Keratinocyte (primary cell): ENCODE measurements around the gene PNPLA7. TPM values are rescaled to one million over a fixed set of nuclear protein-coding genes. Genes with fewer than 3 reads are reported as not detected.

Source experiments
- DNase-seq: peaks from one replicate; pipeline ENCODE4 v3.0.0-alpha.2; 2011; ENCODE audit warnings: low read depth, missing footprints, low spot score
- FAIRE-seq: peaks from 2 replicates; lab custom pipeline; 2011; peaks lifted over from hg19 to GRCh38; lab: Jason Lieb, UNC
- H2AFZ ChIP-seq: 2 replicates; pipeline ENCODE4 v1.6.0; 2012; ENCODE audit warnings: low read length, control low read depth, inconsistent platforms; ENCODE audit not compliant: control insufficient read depth
- H3K27ac ChIP-seq: 2 replicates; pipeline ENCODE4 v1.5.1; 2011; ENCODE audit warnings: low read length; ENCODE audit not compliant: control insufficient read depth, insufficient read depth
- H3K27me3 ChIP-seq: 3 replicates; pipeline ENCODE4 v1.6.0; 2011; ENCODE audit warnings: low read length; ENCODE audit not compliant: control insufficient read depth, insufficient read depth; ENCODE audit errors: extremely low read depth
- H3K36me3 ChIP-seq, 2 experiments: 2 replicates in 1 of 2; 3 replicates in 1 of 2; pipeline ENCODE4 v1.5.1; 2011; ENCODE audit warnings: low read length in 2 of 2, mild to moderate bottlenecking in 1 of 2; ENCODE audit not compliant: control insufficient read depth in 2 of 2, insufficient read depth in 2 of 2; ENCODE audit errors: extremely low read depth in 1 of 2
- H3K4me1 ChIP-seq: 3 replicates; pipeline ENCODE4 v1.5.1; 2011; ENCODE audit warnings: low read length; ENCODE audit not compliant: control insufficient read depth, insufficient read depth; ENCODE audit errors: extremely low read depth
- H3K4me2 ChIP-seq: 3 replicates; pipeline ENCODE4 v1.6.0; 2011; ENCODE audit warnings: low read depth, low read length; ENCODE audit not compliant: control insufficient read depth, insufficient read depth; ENCODE audit errors: extremely low read depth
- H3K4me3 ChIP-seq, 3 experiments: fragments of 200-600 bp in 1 of 3; sonication (generic) in 1 of 3; 2 replicates in 2 of 3; 3 replicates in 1 of 3; pipeline ENCODE4 v1.5.1; 2011 to 2016; ENCODE audit warnings: low read length in 3 of 3, mild to moderate bottlenecking in 3 of 3, control low read depth in 2 of 3, inconsistent platforms in 1 of 3, low read depth in 1 of 3, mixed read lengths in 1 of 3, mixed run types in 1 of 3, moderate library complexity in 1 of 3; ENCODE audit not compliant: control insufficient read depth in 2 of 3, insufficient read depth in 2 of 3; ENCODE audit errors: extremely low read depth in 1 of 3
- H3K79me2 ChIP-seq: 2 replicates; pipeline ENCODE4 v1.6.0; 2012; ENCODE audit warnings: low read length; ENCODE audit not compliant: control insufficient read depth, insufficient read depth
- H3K9ac ChIP-seq: 3 replicates; pipeline ENCODE4 v1.6.0; 2011; ENCODE audit warnings: low read length; ENCODE audit not compliant: control insufficient read depth, insufficient read depth; ENCODE audit errors: extremely low read depth
- H3K9me1 ChIP-seq: 3 replicates; pipeline ENCODE4 v1.6.0; 2011; ENCODE audit warnings: low read length; ENCODE audit not compliant: control insufficient read depth, insufficient read depth; ENCODE audit errors: extremely low read depth
- H3K9me3 ChIP-seq: 2 replicates; pipeline ENCODE4 v1.5.1; 2012; ENCODE audit warnings: low read depth, low read length; ENCODE audit not compliant: control insufficient read depth
- H4K20me1 ChIP-seq: 3 replicates; pipeline ENCODE4 v1.6.0; 2011; ENCODE audit warnings: low read length; ENCODE audit not compliant: control insufficient read depth, insufficient read depth; ENCODE audit errors: extremely low read depth
- CTCF ChIP-seq, 3 experiments: IDR thresholded peaks in 1 of 3; conservative IDR thresholded peaks in 1 of 3; optimal IDR thresholded peaks in 1 of 3; 2 replicates in 2 of 3; 3 replicates in 1 of 3; pipeline versions ENCODE3 to v1.5.1; 2011; ENCODE audit warnings: low read length in 3 of 3, mild to moderate bottlenecking in 3 of 3, moderate library complexity in 2 of 3, control low read depth in 1 of 3, inconsistent platforms in 1 of 3; ENCODE audit not compliant: insufficient read depth in 2 of 3; ENCODE audit errors: extremely low read depth in 1 of 3
- EZH2 ChIP-seq: IDR thresholded peaks from one replicate; pipeline ENCODE4 v1.6.1; 2012; ENCODE audit warnings: inconsistent platforms, mild to moderate bottlenecking, low read length, moderate library complexity
- dilution Hi-C: fragments of 300-500 bp; cut with MboI; formaldehyde crosslinking; loops from one replicate; pipeline ENCODE4 v1.7.0; 2020; ENCODE audit warnings: low sequenced_read_pairs; ENCODE audit not compliant: extremely low pct_ligation_motif_present
- polyA plus RNA-seq, 5 experiments: library from polyadenylated mRNA; depleted of rRNA in 3 of 5; stranded (reverse) in 3 of 5; stranded (forward) in 1 of 5; unstranded in 1 of 5; fragments of >200 nt; gene quantifications; 1 replicate in 1 of 5; 2 replicates in 3 of 5; 3 replicates in 1 of 5; pipeline versions ENCODE4 v1.2.1 to v1.2.3, GENCODE V29; 2011 to 2012; ENCODE audit warnings: missing spikeins in 2 of 5, low read depth in 1 of 5, low replicate concordance in 1 of 5

The PNPLA7 gene
- polyA plus RNA-seq, 1 donor (not counting 4 experiments of a cell fraction or from before 2014, with no cell fraction given), result 0.34 TPM

GRCh38 chr9:137531099-137531765 lies 19.0 kb downstream of the PNPLA7 start:
- no peak overlapping the region for H2AFZ ChIP-seq
- no peak overlapping the region for H3K9ac ChIP-seq
- no peaks in the 10 kb centered on the region for H3K9me1 ChIP-seq
- no peak overlapping the region for H3K4me3 ChIP-seq
- DNase-seq (no peak), FAIRE-seq (no peak)
- dilution Hi-C loops, result no loop called here
- no peaks in the 10 kb centered on the region for H4K20me1 ChIP-seq
- no peaks in the 10 kb centered on the region for H3K79me2 ChIP-seq
- H3K4me1 ChIP-seq, result no peaks in the 10 kb centered on the region
- H3K27me3 ChIP-seq, result no peaks in the 10 kb centered on the region
- H3K36me3 ChIP-seq, result no peaks in the 10 kb centered on the region
- H3K27ac ChIP-seq, result no peak overlapping the region
- H3K4me2 ChIP-seq, result no peak overlapping the region
- H3K9me3 ChIP-seq, result no peaks in the 10 kb centered on the region
- no peak for TF ChIP-seq EZH2
- no peak for TF ChIP-seq CTCF (optimal IDR thresholded peaks at IDR 0.05 in 1 of 3, IDR thresholded peaks at IDR 0.05 in 1 of 3, conservative IDR thresholded peaks at IDR 0.05 in 1 of 3; ENCODE audit: extremely low read depth in 1 of 3, insufficient read depth in 2 of 3, low read length in 3 of 3)

- H3K4me2 ChIP-seq, result no peak overlapping the region
- FAIRE-seq, result no peak
- H3K4me1 ChIP-seq, result no peaks in the 10 kb centered on the region
- H4K20me1 ChIP-seq, result no peaks in the 10 kb centered on the region
- H3K9me1 ChIP-seq, result no peaks in the 10 kb centered on the region
- DNase-seq, result no peak
- no peak overlapping the region for H3K9ac ChIP-seq
- no peaks in the 10 kb centered on the region for H3K9me3 ChIP-seq
- H3K36me3 ChIP-seq, result no peaks in the 10 kb centered on the region
- dilution Hi-C loops, result no loop called here
- no peak overlapping the region for H3K27ac ChIP-seq
- TF ChIP-seq EZH2 (no peak), CTCF (optimal IDR thresholded peaks at IDR 0.05 in 1 of 3, IDR thresholded peaks at IDR 0.05 in 1 of 3, conservative IDR thresholded peaks at IDR 0.05 in 1 of 3; ENCODE audit: extremely low read depth in 1 of 3, insufficient read depth in 2 of 3, low read length in 3 of 3) (no peak)
- no peak overlapping the region for H2AFZ ChIP-seq
- no peaks in the 10 kb centered on the region for H3K79me2 ChIP-seq
- no peak overlapping the region for H3K4me3 ChIP-seq
- no peaks in the 10 kb centered on the region for H3K27me3 ChIP-seq
Measured at GRCh38 chr9:137530331-137530730, 19.9 kb downstream of the PNPLA7 start.
